Measurements from ENCODE around the gene OPTC.
A peak's percentile ranks its signal among the peaks of the same experiment; 100 is the strongest.

Gene OPTC

GRCh38 chr1:203549309-203549708, 55.4 kb downstream of the OPTC start:
- TF ChIP-seq, protein P1, sequence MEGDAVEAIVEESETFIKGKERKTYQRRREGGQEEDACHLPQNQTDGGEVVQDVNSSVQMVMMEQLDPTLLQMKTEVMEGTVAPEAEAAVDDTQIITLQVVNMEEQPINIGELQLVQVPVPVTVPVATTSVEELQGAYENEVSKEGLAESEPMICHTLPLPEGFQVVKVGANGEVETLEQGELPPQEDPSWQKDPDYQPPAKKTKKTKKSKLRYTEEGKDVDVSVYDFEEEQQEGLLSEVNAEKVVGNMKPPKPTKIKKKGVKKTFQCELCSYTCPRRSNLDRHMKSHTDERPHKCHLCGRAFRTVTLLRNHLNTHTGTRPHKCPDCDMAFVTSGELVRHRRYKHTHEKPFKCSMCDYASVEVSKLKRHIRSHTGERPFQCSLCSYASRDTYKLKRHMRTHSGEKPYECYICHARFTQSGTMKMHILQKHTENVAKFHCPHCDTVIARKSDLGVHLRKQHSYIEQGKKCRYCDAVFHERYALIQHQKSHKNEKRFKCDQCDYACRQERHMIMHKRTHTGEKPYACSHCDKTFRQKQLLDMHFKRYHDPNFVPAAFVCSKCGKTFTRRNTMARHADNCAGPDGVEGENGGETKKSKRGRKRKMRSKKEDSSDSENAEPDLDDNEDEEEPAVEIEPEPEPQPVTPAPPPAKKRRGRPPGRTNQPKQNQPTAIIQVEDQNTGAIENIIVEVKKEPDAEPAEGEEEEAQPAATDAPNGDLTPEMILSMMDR (IDR thresholded peaks at IDR 0.05; ENCODE audit: low read depth, low read length) = no peak
- DNase-seq (ENCODE audit: low read depth in 2 of 2) = no peak
- no peak overlapping the region for H3K4me3 ChIP-seq (replicated peaks in 1 of 2; ENCODE audit: low read depth in 2 of 2, low read length in 2 of 2)

DNA sequence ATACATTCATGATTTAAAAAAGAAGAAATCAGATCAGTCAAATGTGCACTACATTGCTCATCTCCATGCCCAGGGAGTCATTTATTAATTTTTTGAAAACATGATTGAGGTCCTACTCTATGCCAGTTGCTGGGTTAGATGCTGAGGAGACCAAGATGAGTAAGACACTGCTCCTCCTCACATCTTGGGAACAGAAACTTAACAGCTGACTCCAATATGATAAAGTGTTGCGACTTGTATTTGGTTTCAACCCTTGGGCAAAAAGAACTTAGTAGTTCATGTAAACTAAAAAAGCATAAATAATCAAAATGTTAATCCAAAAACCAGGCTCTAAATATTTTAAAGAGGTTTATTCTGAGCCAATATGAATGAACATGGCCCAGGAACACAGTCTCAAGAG, 56.9 kb downstream of the OPTC start:
- no peak overlapping the region for H3K4me3 ChIP-seq (replicated peaks in 1 of 2; ENCODE audit: low read depth in 2 of 2, low read length in 2 of 2)
- TF ChIP-seq, protein P1 (IDR thresholded peaks at IDR 0.05; ENCODE audit: low read depth, low read length) = no peak
- DNase-seq (ENCODE audit: low read depth in 2 of 2) = no peak

DNA sequence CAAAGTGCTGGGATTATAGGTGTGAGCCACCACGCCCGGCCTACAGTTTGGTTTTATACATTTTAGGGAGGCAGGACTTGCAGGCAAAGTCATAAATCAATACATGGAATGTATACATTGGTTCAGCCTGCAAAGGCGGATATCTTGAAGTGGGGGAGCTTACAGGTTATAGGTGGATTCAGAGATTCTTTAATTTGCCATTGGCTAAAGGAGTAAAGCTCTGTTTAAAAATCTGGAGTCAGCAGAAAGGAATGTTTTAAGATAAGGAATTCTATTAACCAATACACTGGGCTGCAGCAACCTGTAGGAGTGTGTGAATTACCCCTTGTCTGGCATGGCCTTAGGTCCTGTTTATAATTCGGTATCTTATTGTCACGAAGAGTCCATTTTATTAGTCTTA, 57.6 kb downstream of the OPTC start:
- DNase-seq (ENCODE audit: low read depth in 2 of 2) = peak in 1 of 2 donors; percentile 57
- TF ChIP-seq, protein P1 (IDR thresholded peaks at IDR 0.05; ENCODE audit: low read depth, low read length) = no peak
- H3K4me3 ChIP-seq (replicated peaks in 1 of 2; ENCODE audit: low read depth in 2 of 2, low read length in 2 of 2) = no peak overlapping the region

DNA sequence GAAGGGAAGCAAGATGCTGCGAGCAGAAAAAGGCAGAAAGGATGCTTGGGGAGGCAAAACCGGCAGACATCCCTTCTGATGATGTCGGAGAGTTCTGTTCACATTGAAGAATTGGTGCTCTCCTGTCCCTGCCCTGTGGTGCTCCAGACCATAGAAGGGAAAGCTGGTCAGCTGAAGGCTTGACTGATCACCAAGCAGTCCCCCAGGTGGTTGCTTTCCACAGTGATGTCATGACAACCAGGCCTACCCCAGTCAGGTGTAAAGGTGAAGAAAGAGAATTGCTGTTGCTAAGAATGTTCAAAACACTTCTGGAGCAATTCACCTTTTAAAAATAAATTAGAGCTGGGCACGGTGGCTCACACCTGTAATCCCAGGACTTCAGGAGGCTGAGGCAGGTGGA, 59.5 kb downstream of the OPTC start:
- no peak for DNase-seq (ENCODE audit: low read depth in 2 of 2)
- TF ChIP-seq, protein P1 (IDR thresholded peaks at IDR 0.05; ENCODE audit: low read depth, low read length) = no peak
- H3K4me3 ChIP-seq (replicated peaks in 1 of 2; ENCODE audit: low read depth in 2 of 2, low read length in 2 of 2) = no peak overlapping the region

GRCh38 chr1:203554071-203554470, 60.1 kb downstream of the OPTC start:
- no peak for DNase-seq (ENCODE audit: low read depth in 2 of 2)
- TF ChIP-seq, protein P1 (IDR thresholded peaks at IDR 0.05; ENCODE audit: low read depth, low read length) = no peak
- H3K4me3 ChIP-seq (replicated peaks in 1 of 2; ENCODE audit: low read depth in 2 of 2, low read length in 2 of 2) = no peak overlapping the region

DNA sequence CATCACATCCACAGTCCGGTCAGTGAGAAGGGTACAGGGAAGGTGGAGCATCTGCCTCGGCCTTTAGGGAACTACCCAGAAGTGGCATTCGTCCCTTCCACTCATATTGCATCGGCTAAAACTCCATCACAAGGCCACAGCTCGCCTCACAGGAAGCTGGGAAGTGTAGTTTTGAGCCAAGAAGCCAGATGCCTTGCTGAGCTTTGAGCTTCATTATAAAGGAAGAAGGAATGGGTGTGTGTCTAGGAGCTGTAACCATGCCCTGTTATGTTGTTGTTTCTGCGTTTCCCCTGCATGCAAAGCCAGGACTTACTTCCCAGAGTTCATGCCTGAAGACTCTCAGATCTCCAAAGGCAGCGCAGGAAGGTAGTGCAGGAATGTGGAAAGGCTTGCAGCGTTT, 61.1 kb downstream of the OPTC start:
- TF ChIP-seq, protein P1 (IDR thresholded peaks at IDR 0.05; ENCODE audit: low read depth, low read length) = no peak
- DNase-seq (ENCODE audit: low read depth in 2 of 2) = no peak
- no peak overlapping the region for H3K4me3 ChIP-seq (replicated peaks in 1 of 2; ENCODE audit: low read depth in 2 of 2, low read length in 2 of 2)

- no peak overlapping the region for H3K4me3 ChIP-seq (replicated peaks in 1 of 2; ENCODE audit: low read depth in 2 of 2, low read length in 2 of 2)
Measured at GRCh38 chr1:203555511-203556046, 61.6 kb downstream of the OPTC start.

More at GRCh38 chr1:203555511-203556046, 61.6 kb downstream of the OPTC start:
- TF ChIP-seq, protein P1 (IDR thresholded peaks at IDR 0.05; ENCODE audit: low read depth, low read length) = no peak
- no peak for DNase-seq (ENCODE audit: low read depth in 2 of 2)

Data from cardiac fibroblast (primary cell).